GM21737 (cell line): ENCODE data around the gene USP4.
"Not testable (repeated sequence)": the region's sequence is repeated elsewhere in the genome, so short reads cannot be mapped to it uniquely, and the experiment has no call there.

Source experiments
- ATAC-seq: cut with Tn5 transposase; IDR thresholded peaks from one replicate; pipeline ENCODE4 v1.9.1; 2021; ENCODE audit warnings: mild to moderate bottlenecking, moderate library complexity; ENCODE audit not compliant: unreplicated experiment

The USP4 gene

GRCh38 chr3:49255718-49256511 is 83.9 kb downstream of the USP4 start:
- no peak for ATAC-seq

DNA sequence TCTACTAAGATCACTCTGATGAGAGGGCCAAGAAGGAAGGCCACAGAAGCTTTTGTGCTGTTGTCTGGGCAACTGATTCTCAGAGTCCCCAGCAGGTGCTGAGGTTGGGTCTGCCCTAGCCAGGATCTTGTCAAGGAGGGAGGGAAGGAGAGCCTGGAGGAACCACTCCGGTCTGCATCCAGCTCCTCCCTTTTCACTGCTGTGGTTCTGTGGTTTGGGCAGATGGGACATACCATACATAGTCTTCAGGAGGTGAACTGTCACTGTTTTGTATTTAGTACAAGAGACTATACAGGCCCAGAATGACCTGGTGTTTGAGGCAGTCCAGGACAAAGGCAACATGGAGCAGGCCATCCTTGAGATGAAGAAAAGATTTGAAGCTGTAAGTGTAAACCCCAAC is 84.7 kb downstream of the USP4 start:
- ATAC-seq, result no peak

- ATAC-seq, result no peak
These were observed 86.3 kb downstream of the USP4 start for GRCh38 chr3:49253512-49253911.

DNA sequence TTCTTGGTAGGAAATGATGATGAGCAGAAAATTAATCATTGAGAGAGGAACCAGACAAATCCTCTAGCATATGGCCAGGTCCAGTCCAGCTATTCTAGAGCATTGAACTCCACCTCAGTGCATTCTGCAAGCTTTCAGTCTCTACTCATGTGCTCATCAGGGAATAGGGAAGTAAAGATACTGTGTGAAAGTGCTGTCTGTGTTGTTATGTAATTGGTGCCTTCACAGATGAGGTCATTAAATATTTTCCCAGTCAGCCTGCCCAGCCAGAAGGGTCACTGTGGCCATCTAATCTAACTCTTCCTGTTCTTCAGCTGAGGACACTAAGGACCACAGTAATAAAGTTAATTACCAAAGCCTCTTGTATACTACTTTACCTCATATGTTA is 91.0 kb downstream of the USP4 start:
- no peak for ATAC-seq

DNA sequence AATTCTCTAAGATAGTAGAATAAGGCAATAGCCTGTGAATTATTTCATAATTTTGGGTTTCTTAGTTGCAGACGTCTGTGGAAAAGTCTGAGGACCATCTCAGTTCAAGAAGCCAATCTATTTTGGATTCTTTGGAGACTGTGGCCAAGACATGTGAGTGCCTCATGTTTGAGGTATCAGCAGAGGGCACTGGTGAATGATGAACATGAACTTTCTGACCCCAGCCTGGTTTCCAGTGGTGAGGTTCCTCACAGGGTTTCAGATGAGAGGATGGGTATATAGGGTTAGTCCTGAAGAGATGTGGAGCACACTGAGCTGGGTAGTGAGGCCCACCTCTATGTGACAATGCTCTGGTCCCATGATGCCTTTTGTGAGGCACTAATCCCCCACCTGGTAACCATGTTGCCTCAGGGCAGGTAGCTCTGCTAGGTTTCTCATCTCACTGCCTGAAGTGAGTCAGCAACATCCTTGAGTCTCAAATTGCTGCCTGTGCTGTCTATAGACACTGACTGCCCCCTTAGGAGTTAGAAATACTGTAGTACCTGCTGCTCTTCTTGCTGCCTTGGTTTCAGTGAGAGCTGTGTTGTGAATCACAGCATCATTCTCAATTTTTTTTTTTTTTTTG is 95.2 kb downstream of the USP4 start:
- no peak for ATAC-seq

DNA sequence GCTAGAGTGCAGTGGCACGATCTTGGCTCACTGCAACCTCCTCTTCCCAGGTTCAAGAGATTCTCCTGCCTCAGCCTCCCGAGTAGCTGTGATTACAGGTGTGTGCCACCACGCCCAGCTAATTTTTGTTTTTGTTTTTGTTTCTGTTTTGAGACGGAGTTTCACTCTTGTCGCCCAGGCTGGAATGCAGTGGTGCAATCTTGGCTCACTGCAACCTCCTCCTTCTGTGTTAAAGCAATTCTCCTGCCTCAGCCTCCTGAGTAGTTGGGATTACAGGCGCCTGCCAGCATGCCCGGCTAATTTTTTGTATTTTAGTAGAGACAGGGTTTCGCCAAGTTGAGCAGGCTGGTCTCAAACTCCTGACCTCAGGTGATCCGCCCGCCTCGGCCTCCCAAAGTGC is 99.8 kb downstream of the USP4 start:
- not testable (repeated sequence) for ATAC-seq

- ATAC-seq, result no peak
These were observed 101.4 kb downstream of the USP4 start for GRCh38 chr3:49238274-49239127.

- no peak for ATAC-seq
These were observed 102.5 kb downstream of the USP4 start for GRCh38 chr3:49237344-49237743.

- no peak for ATAC-seq
These were observed 103.6 kb downstream of the USP4 start for GRCh38 chr3:49236226-49236625.

DNA sequence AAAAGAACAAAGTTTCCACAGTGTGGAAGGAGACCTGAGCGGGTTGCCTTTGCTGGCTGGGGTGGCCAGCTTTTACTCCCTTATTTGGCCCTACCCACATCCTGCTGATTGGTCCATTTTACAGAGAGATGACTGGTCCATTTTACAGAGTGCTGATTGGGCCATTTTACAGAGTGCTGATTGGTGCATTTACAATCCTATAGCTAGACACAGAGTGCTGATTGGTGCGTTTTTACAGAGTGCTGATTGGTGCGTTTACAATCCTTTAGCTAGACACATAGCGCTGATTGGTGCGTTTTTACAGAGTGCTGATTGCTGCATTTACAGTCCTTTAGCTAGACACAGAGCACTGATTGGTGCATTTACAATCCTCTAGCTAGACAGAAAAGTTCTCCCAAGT is 111.0 kb downstream of the USP4 start:
- ATAC-seq, result not testable (repeated sequence)
